COLO829 (cell line): ENCODE measurements around the gene OXSM.

Experiments used
- DNase-seq: peaks from one replicate; pipeline ENCODE4 v3.0.0; 2012; ENCODE audit warnings: low spot score

Gene OXSM

DNA sequence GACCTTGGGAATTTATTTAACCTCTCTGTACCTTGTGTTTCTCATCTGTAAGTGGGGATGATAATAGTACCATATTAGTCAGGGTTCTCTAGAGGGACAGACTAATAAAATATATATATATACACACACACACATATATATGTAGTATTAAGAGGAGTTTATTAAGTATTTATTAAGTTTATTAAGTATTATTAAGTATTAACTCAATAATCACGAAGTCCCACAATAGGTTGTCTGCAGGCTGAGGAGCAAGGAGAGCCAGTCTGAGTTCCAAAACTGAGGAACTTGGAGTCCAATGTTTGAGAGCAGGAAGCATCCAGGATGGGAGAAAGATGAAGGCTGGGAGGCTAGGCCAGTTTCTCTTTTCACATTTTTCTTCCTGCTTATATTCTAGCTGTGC lies 14.8 kb downstream of the OXSM start:
- DNase-seq, result no peak

- no peak for DNase-seq
Measured at GRCh38 chr3:25812644-25813043, 22.8 kb downstream of the OXSM start.

DNA sequence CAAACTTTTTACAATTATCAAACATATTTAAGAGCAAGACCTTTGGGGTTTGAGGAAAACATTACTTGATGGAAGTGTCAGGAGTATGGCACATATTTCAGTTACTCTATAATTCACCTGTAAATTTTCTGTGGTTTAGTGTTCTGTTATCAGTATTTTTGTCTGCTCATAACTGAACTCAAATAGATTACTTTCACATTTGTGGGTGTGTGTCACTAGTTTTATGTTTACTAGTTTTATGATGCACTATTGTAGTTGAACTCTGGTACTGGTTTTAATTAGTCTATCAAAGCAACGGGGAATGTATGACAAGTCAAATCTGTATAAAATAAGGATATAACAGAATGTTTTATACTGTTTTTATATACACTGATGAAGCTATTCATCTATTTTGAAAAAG lies 27.2 kb downstream of the OXSM start:
- no peak for DNase-seq

DNA sequence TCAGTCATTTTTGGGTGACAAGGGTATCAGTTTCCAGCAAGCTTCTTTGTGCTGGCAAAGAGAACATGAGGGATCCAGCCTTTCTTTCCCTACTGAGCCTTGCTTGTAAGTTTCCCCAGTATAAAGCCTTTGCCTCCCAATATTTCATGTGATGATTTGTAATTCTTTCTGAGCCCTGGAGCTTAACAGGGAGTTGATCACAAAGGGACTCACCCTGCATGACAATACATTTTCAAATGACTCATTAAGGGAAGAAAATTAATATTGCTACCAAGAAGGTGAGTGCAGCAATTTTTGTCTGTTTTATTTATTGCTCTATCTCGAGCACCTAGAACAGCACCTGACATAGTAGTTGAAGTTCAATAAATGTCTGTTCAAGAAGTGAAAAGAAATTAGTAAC lies 27.7 kb downstream of the OXSM start:
- DNase-seq, result no peak

DNA sequence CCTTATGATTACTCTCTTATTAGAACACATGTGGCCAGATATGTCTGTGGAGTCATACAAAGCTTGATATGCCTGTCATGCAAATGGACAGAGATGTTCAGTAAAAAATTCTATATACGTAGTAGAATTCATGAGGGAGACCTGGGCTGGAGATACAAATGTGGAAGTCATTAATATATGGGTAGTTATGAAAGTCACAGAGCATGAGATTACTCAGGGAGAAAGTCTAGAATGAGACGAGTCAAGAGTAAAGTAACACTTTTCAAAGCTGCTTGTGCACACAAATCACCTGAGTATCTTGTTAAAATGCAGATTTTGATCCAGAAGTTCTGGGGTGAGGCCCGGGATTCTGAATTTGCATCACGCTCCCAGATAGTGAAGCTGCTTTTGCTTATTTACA lies 28.4 kb downstream of the OXSM start:
- DNase-seq, result no peak

- DNase-seq, result peak; percentile 98
Measured at GRCh38 chr3:25820366-25820765, 30.5 kb downstream of the OXSM start.

DNA sequence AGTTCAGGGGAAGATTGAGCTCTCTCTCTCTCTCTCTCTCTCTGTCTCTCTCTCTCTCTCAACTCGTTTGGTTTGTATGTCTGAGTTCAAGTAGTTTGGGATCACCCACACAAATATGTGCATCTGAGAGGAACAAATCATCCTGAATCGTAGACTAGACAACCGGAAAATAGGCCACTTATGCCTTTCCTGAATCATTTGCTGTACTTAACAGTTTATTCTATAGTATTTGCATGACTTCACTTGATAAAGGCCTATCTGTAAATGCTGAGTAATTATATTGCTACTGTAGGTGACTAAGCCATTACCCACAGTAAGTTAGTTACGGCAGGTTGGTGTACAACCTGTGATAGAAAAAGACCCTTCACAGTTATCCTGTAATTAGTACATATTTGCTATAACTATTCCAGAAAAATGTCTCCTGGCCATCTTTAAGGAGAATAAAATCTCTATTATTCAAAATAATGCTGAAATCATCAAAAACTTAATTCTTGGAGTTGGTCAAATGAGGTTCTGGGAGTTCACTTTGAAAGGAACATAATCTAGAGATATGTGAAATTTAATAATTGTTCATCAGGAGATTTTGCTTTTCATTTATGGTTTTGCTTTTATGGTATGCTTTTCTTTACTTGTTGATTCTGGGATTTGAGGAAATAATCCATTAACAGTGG lies 31.1 kb downstream of the OXSM start:
- peak; percentile 69 for DNase-seq

GRCh38 chr3:25821746-25822573 lies 32.1 kb downstream of the OXSM start:
- DNase-seq, result no peak

DNA sequence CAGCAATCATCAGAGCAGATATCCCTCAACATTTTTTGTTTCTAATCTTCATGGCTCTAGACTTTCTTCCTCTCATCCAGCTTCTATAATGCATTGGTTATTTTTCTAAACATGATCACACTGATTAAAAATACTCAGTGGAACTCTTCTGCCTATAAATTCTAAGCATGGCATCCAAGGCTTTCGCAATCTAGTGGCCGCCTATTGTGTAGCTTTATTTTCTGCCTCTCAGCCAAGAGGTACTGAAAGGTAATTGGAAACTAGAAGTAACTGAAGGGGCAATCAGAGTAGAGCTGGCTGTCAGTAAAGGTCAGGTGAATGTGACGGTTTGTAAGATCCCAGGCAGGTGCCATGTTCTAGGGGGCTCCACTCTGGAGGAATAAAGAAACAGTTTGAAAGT lies 33.4 kb downstream of the OXSM start:
- no peak for DNase-seq

DNA sequence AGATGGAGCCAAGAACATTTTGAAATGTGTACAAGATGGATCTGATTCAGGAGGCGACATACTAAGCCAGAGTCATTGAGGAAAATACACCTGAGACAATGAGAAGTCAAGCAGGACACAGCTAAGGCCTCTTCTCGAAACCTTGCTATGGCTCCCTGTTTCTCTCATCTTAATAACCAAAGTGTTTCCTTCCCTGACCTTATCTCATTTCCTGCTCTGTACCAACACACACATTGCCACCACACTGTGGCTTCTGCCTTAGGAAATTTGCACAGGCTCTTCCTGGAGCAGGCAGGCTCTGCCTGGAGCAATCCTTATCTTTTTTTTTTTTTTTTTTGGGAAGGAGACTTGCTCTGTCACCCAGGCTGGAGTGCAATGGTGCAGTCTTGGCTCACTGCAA lies 36.6 kb downstream of the OXSM start:
- DNase-seq, result no peak

DNA sequence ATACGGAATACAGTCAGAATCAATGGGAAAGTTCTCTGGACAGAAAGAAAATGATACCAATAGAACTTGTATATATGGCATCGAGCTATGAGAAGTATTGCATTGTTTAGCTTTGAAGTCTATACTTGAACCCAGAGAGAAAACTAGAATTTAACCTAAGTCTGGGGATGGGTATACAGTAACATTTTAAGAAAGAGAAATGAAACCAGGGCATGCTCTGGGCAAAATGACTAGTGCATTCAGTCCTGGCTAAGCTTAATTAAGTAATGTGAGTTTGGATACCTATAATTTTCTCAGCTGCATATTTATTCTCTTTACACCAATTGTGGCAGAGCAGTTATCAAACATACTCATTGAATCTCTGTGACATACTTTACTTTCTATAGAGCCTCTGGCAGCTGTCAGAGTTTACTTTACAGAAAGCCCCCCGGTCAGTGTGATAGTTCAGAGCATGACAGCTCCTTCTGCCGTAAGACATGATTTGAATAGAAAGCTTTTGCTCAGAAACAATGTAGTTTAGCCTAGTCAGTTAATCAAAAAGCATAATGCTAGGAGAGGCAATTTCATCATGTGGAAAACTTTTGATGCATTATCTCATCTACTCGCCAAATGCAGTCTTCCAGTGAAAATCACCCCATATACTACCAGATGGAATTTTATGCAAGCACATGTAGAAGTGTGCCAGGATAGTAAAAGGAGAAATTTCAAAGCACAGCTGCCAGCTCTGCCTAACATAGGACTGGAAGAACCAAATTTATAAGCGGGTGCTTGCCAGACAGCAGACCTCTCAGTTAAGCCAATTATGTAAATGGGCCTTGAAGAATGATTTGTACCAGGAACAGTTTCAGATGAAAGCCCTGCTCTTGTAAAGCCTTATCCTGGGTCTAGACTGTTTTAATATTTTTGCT lies 40.7 kb downstream of the OXSM start:
- DNase-seq, result no peak

GRCh38 chr3:25831578-25831977 lies 41.7 kb downstream of the OXSM start:
- peak; percentile 58 for DNase-seq

GRCh38 chr3:25834346-25834745 lies 44.5 kb downstream of the OXSM start:
- no peak for DNase-seq

GRCh38 chr3:25836579-25836978 lies 46.7 kb downstream of the OXSM start:
- DNase-seq, result no peak

DNA sequence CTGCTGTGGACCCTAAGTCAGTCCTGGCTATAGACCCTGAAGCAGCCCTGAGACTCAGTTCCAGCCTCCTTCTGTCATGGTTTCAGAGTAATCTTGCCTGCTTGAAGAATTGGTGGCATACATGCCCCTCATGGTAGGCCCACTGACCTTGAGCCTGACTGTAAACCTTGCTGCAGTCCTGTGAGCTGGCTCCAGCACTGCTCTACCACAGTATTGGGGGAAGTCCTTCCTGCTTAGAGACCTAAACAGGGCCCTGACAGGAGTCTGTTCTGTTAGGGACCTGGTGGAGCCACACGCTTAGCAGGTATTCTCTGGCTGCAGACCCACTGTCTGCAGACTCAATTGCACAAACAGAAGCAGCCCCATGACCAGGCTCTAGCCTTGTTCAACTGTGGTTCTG lies 47.1 kb downstream of the OXSM start:
- DNase-seq, result no peak

- no peak for DNase-seq
Measured at GRCh38 chr3:25840099-25840498, 50.2 kb downstream of the OXSM start.

DNA sequence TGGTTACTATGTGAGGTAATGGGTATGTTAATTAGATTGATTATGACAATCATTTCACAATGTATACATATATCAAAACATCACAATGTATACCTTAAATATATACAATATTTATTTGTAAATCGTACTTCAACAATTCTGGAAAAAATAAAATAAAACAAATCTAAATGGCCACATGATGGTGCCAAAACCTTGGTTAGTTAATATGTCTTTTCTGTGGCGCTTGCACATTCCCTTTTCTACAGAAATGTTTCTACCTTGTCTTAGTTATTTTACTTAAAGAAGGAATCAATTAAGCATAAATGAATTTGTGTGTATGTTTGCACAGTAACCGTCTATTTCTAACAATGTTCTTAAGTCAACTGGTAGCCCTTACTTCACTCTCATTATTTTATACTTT lies 53.4 kb downstream of the OXSM start:
- no peak for DNase-seq
